ENCODE data around the gene ARMC7. TPM values are rescaled to one million over a fixed set of nuclear protein-coding genes. Genes with fewer than 3 reads are reported as not detected.
A peak's percentile ranks its signal among the peaks of the same experiment; 100 is the strongest.

ARMC7 gene
- total RNA-seq, 1 donor from 2014 or later, result 3.2 TPM

- no peak for TF ChIP-seq CTCF (IDR thresholded peaks at IDR 0.05; ENCODE audit: insufficient read depth, low read length, severe bottlenecking)
- Histone ChIP-seq H3K36me3 (ENCODE audit: control insufficient read depth, insufficient read depth, low read length) (peaks cover 15% of the 10 kb centered on the region), H3K4me3 (ENCODE audit: low read depth, low read length) (no peak overlapping the region), H3K27me3 (ENCODE audit: control insufficient read depth, insufficient read depth, low read length) (no peaks in the 10 kb centered on the region)
- DNase-seq (ENCODE audit: low read depth), result no peak
- FAIRE-seq, result peak; percentile 52
Measured at GRCh38 chr17:75063626-75064025, 46.1 kb upstream of the ARMC7 start.

- Histone ChIP-seq H3K36me3 (ENCODE audit: control insufficient read depth, insufficient read depth, low read length) (peaks cover 15% of the 10 kb centered on the region), H3K27me3 (ENCODE audit: control insufficient read depth, insufficient read depth, low read length) (no peaks in the 10 kb centered on the region), H3K4me3 (ENCODE audit: low read depth, low read length) (no peak overlapping the region)
- TF ChIP-seq CTCF (IDR thresholded peaks at IDR 0.05; ENCODE audit: insufficient read depth, low read length, severe bottlenecking), result no peak
- FAIRE-seq (no peak), DNase-seq (ENCODE audit: low read depth) (no peak)
Measured at GRCh38 chr17:75064040-75064439, 45.7 kb upstream of the ARMC7 start.

GRCh38 chr17:75064460-75064859, 45.3 kb upstream of the ARMC7 start:
- Histone ChIP-seq H3K27me3 (ENCODE audit: control insufficient read depth, insufficient read depth, low read length) (no peaks in the 10 kb centered on the region), H3K4me3 (ENCODE audit: low read depth, low read length) (no peak overlapping the region), H3K36me3 (ENCODE audit: control insufficient read depth, insufficient read depth, low read length) (peaks cover 15% of the 10 kb centered on the region)
- DNase-seq (ENCODE audit: low read depth) (no peak), FAIRE-seq (no peak)
- TF ChIP-seq CTCF (IDR thresholded peaks at IDR 0.05; ENCODE audit: insufficient read depth, low read length, severe bottlenecking), result no peak

- no peak overlapping the region for H3K4me3 ChIP-seq (ENCODE audit: low read depth, low read length)
- peaks cover 12% of the 10 kb centered on the region for H3K36me3 ChIP-seq (ENCODE audit: control insufficient read depth, insufficient read depth, low read length)
- no peak for TF ChIP-seq CTCF (IDR thresholded peaks at IDR 0.05; ENCODE audit: insufficient read depth, low read length, severe bottlenecking)
- no peaks in the 10 kb centered on the region for H3K27me3 ChIP-seq (ENCODE audit: control insufficient read depth, insufficient read depth, low read length)
- FAIRE-seq (no peak), DNase-seq (ENCODE audit: low read depth) (no peak)
Measured at GRCh38 chr17:75064867-75065561, 44.8 kb upstream of the ARMC7 start.

GRCh38 chr17:75065562-75066151, 44.1 kb upstream of the ARMC7 start:
- no peak for FAIRE-seq
- no peak for TF ChIP-seq CTCF (IDR thresholded peaks at IDR 0.05; ENCODE audit: insufficient read depth, low read length, severe bottlenecking)
- peaks cover 12% of the 10 kb centered on the region for H3K36me3 ChIP-seq (ENCODE audit: control insufficient read depth, insufficient read depth, low read length)

More at GRCh38 chr17:75065562-75066151, 44.1 kb upstream of the ARMC7 start:
- DNase-seq (ENCODE audit: low read depth), result no peak
- Histone ChIP-seq H3K4me3 (ENCODE audit: low read depth, low read length) (no peak overlapping the region), H3K27me3 (ENCODE audit: control insufficient read depth, insufficient read depth, low read length) (no peaks in the 10 kb centered on the region)
